Osteocyte (in vitro differentiated cells): Measurements from ENCODE around the gene SNAPC4. TPM values are rescaled to one million over a fixed set of nuclear protein-coding genes. Genes with fewer than 3 reads are reported as not detected.

Experiments used
- DNase-seq: peaks from one replicate; pipeline ENCODE4 v3.0.0; 2021; ENCODE audit warnings: mixed read lengths; ENCODE audit not compliant: unreplicated experiment; ENCODE audit errors: extremely low spot score
- H3K27ac Mint-ChIP-seq: one replicate; pipeline ENCODE4 v1.8.0; 2021; ENCODE audit warnings: mild to moderate bottlenecking, mixed read lengths; ENCODE audit not compliant: unreplicated experiment
- H3K27me3 Mint-ChIP-seq: one replicate; pipeline ENCODE4 v1.8.0; 2021; ENCODE audit warnings: mixed read lengths; ENCODE audit not compliant: unreplicated experiment
- H3K36me3 Mint-ChIP-seq: one replicate; pipeline ENCODE4 v1.8.0; 2021; ENCODE audit warnings: mixed read lengths; ENCODE audit not compliant: unreplicated experiment
- H3K4me1 Mint-ChIP-seq: one replicate; pipeline ENCODE4 v1.8.0; 2021; ENCODE audit warnings: mixed read lengths; ENCODE audit not compliant: unreplicated experiment
- H3K4me3 Mint-ChIP-seq: one replicate; pipeline ENCODE4 v1.8.0; 2021; ENCODE audit warnings: mild to moderate bottlenecking, moderate library complexity, mixed read lengths; ENCODE audit not compliant: unreplicated experiment
- H3K9me3 Mint-ChIP-seq: one replicate; pipeline ENCODE4 v1.8.0; 2021; ENCODE audit warnings: mixed read lengths; ENCODE audit not compliant: unreplicated experiment
- total RNA-seq: library from RNA; stranded (reverse); gene quantifications from 2 replicates; pipeline ENCODE4 v1.2.1, GENCODE V29; 2021
- TF ChIP-seq, protein P1 (sequence below): fragments of 200-600 bp; sonication (generic); IDR thresholded peaks from 2 replicates; pipeline ENCODE4 v1.5.0; 2021; ENCODE audit warnings: antibody characterized with exemption, mild to moderate bottlenecking, moderate library complexity

The SNAPC4 gene
- total RNA-seq, 1 donor from 2014 or later: 9.9 TPM

DNA sequence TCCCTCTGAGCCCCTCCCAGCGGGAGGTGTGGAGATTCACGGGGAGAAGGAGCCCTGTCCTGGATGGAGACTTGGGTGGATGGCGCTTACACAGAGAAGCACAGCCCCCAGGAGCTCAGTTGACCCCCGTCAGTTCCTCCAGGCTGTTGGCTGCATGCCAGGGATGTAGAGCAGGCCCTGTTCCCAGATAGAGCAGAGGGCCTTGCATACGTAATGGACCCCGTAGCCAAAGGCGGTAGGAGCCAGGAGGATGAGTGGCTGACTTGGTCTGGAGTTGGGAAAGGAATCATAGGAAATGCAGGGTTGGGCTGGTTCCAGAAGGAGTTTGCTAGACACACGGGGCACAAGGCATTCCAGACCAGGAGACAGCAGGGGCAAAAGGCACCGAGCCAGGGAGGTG is 13.0 kb upstream of the SNAPC4 start:
- no peak for DNase-seq
- peaks cover 30% of the 10 kb centered on the region for H3K36me3 Mint-ChIP-seq

DNA sequence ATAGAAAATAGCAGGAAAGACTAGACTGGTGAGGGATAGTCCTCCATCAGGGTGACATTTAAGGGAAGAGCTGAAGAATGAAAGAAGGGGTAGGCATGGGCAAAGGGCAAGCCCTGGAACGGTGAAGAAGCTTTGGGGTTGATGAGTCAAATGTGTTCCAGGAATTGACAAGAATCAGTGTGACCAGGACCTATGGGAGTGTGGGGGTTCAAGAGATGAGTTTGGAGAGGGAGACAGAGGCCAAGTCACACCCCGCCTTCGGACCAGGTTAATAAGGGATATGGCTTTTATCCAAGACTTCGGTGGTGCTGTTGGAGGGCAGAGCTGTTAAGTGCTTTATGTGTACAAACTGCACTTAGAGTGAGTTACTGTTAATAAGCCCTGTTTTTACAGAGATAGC is 11.4 kb upstream of the SNAPC4 start:
- Mint-ChIP-seq H3K36me3 (peaks cover 26% of the 10 kb centered on the region), H3K4me1 (peaks cover 32% of the 10 kb centered on the region), H3K27me3 (no peaks in the 10 kb centered on the region), H3K9me3 (no peaks in the 10 kb centered on the region), H3K4me3 (peak overlapping the region; percentile 89), H3K27ac (peak overlapping the region; percentile 86)
- TF ChIP-seq, protein P1, sequence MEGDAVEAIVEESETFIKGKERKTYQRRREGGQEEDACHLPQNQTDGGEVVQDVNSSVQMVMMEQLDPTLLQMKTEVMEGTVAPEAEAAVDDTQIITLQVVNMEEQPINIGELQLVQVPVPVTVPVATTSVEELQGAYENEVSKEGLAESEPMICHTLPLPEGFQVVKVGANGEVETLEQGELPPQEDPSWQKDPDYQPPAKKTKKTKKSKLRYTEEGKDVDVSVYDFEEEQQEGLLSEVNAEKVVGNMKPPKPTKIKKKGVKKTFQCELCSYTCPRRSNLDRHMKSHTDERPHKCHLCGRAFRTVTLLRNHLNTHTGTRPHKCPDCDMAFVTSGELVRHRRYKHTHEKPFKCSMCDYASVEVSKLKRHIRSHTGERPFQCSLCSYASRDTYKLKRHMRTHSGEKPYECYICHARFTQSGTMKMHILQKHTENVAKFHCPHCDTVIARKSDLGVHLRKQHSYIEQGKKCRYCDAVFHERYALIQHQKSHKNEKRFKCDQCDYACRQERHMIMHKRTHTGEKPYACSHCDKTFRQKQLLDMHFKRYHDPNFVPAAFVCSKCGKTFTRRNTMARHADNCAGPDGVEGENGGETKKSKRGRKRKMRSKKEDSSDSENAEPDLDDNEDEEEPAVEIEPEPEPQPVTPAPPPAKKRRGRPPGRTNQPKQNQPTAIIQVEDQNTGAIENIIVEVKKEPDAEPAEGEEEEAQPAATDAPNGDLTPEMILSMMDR: no peak
- DNase-seq: no peak

More for the DNA sequence above, 13.0 kb upstream of the SNAPC4 start:
- Mint-ChIP-seq H3K4me3 (no peak overlapping the region), H3K4me1 (peaks cover 32% of the 10 kb centered on the region), H3K9me3 (no peaks in the 10 kb centered on the region), H3K27ac (no peak overlapping the region), H3K27me3 (no peaks in the 10 kb centered on the region)
- TF ChIP-seq, protein P1: no peak

DNA sequence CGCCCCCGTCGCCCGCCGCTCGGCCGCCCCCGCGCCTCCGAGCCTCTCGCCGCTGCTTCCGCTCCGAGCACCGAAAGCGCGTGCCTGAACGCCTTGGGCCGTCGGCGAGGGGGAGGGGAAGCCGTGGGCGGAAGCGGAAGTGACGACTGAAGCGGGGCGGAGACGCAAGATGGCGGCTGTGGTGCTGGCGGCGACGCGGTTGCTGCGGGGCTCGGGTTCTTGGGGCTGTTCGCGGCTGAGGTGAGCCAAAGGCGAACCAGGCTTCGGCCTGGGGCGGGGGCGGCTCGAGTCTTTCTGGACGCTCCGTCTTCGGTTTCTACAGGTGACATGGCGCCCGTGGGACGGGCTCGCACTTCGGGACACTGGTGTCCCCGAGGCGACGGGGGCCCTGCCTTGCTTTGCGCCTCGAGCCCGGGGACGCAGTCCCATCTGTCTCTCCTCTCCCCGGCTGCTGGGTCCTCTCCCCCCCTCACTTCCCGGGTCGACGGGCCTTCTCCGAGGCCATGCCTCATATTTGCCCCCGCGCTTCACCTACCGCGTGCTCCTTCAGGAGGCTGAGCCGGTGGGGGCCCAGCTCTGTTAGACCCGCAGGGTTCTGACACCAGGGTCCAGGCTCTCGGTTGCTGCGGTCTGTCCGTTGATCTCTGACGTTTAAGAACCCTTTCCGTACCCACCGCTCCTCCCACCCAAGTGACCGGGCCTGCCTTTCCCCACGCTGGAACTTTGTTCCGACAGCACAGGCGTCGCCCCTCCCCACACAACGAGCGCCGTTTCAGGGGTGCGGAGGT is 10.7 kb upstream of the SNAPC4 start, which contains the start of the genes ENTR1 and PMPCA:
ENTR1 (minus strand) TSS at position 115 of the 788 bp plus-strand sequence. CDS start 217 bp downstream, outside the sequence.
PMPCA (plus strand) TSS at position 159 of the 788 bp plus-strand sequence; CDS start at position 170, 11 bp downstream.
- Mint-ChIP-seq H3K4me3 (peak within 1 kb of the TSS; percentile 89), H3K9me3 (no peaks in the 10 kb centered on the region), H3K27ac (peak within 1 kb of the TSS; percentile 86), H3K27me3 (no peaks in the 10 kb centered on the region), H3K36me3 (peaks cover 25% of the 10 kb centered on the region), H3K4me1 (peaks cover 32% of the 10 kb centered on the region)
- TF ChIP-seq, protein P1: no peak
- DNase-seq: peak; percentile 95

DNA sequence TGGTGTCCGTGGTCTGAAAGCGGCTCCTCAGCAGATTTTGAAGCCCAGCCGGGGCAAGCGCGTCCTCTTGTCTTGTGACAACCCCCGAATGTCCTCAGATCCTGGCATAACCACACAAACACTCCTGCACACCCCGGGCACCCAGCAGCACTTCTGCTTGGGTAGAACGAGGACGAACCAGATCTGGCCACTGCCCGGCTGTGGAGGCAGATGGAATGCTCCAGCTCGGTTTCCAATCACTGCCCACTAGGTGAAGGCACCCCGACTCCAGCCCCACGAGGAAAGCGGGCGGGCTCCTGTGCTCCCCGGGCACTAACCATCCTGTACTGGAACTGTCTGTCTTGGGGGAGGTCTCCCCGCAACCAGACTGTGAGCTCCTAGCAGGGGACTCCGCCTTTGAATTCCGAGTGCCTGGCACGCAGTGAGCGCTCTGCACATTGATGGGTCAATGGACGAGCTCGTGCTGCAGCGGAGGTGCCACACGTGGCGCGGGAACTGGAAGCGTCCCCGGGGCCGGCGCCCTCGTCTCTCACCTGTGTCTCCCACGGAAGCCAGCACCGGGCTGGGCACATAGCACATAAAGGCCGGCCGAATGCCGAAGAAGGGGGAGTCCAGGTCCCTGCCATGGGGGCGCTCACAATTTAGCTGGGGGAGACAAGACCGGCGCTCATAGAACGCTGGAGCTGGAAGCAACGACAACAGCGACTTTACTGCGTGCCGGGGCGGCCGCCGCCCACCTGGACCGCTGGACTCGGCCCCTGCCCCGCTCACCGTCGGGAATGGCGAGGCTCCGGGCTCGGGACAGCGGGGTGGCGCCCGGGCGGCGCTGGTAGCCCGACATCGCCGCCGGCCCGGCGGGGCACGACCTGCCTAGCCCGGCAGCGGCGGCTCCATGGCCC is 9.8 kb upstream of the SNAPC4 start:
- H3K27me3 Mint-ChIP-seq: no peaks in the 10 kb centered on the region
- no peak for DNase-seq

More for the DNA sequence above, 9.8 kb upstream of the SNAPC4 start:
- TF ChIP-seq, protein P1: no peak
- no peaks in the 10 kb centered on the region for H3K9me3 Mint-ChIP-seq
- peaks cover 32% of the 10 kb centered on the region for H3K36me3 Mint-ChIP-seq
- peaks cover 32% of the 10 kb centered on the region for H3K4me1 Mint-ChIP-seq
- H3K27ac Mint-ChIP-seq: peak overlapping the region; percentile 75
- peak overlapping the region; percentile 86 for H3K4me3 Mint-ChIP-seq
